DMS114 treated with DMSO at 0.1 percent for 48 hours (cell line): ENCODE data around the gene IFNL4.

Source experiments
- DNase-seq: peaks from one replicate; lab custom pipeline; 2025; ENCODE audit not compliant: unreplicated experiment; lab: John Stamatoyannopoulos, UW

IFNL4 gene

DNA sequence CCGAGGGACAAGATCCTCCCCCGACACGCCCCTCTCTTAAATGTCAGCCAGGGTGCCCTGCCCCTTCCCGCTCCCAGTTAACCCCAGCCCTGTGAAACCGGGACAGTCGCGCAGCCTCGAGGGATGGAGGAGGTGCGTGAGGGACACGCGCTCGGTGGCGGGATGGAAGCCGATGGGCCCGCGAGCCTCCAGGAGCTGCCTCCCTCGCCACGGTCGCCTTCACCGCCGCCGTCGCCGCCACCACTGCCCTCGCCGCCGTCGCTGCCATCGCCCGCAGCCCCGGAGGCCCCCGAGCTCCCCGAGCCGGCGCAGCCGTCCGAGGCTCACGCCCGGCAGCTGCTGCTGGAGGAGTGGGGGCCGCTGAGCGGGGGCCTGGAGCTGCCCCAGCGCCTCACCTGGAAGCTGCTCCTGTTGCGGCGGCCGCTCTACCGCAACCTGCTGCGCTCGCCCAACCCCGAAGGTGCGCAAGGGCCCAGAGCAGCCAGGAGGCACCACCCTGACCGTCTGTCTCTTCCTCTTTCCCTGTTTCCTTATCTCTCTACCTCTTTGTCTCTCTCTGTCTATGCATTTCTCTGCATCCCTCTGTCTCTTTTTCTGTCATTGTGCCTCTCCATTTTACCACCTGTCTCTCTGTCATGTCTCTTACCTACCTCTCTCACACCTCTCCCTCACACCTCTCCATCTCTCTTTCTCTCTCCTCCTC, 51.6 kb downstream of the IFNL4 start, which contains the start of gene NCCRP1:
TSS of gene NCCRP1 (plus strand) at position 105 of the 703 bp plus-strand sequence. CDS start at position 124, 19 bp downstream.
- DNase-seq: no peak

DNA sequence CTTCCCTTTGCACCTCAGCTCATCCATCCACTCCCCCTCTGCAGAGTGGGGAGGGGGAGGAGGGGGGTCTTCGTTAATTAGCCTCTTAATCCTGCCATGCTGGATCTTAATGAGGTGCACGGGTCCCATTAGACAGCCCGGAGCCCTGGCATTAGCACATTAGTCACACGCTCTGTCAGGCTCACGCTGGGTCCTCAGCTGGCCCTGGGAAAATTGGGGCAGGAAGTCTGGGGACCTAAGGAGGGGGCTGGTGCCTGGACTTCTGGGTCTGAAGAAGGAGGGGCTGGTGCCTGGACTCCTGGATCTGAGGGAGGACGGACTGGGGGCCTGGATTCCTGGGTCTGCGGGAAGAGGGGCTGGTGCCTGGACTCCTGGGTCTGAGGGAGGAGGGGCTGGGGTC, 52.3 kb downstream of the IFNL4 start:
- DNase-seq: no peak
